Middle frontal gyrus (tissue), 1 donor: ENCODE measurements around the gene PSMB8.
"Not testable (repeated sequence)": the region's sequence is repeated elsewhere in the genome, so short reads cannot be mapped to it uniquely, and the experiment has no call there.

ENCODE experiments used
- DNase-seq: peaks from one replicate; pipeline ENCODE4 v3.0.0-alpha.2; 2015; ENCODE audit warnings: low spot score; ENCODE audit errors: extremely low spot score

Gene PSMB8

DNA sequence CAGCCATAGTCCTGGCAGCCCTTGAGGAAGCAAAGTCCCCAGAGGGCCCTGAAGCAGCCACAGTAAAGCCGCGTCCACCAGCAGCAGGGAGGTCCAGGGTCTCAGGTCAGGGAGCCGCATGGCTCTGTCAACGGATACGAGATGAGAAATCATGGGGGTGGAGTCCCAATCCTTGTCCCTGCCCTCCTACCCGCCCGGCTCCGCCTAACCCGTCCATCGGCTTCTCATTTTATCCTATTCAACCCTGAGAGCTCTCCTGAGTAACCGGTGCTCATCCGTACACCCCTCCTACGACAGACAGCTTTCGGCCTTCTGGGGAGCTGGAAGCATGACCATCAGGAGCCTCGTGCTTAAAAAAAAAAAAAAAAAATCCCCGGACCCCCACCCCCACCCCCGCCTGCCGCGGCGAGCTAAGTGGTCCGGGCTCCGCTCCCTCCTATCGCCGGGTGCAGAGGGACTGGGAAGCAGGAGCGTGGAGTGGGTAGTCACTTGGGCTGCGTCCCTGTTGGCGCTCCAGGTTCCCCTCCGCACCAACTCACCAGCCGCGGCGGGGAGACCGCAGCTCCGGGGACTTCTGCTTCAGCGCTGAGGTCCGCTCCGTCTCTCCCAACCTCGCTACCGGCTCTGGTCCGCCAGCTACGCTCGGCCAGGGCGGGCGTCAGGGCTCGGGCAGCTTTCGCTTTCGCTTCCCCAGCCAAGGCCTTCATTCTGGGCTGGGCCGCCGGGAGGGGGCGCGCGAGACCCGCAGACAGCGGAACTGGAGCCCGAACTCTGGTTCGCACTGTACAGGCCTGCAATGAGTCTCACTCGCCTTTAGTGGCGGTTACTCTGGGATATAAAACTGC lies 5.5 kb downstream of the PSMB8 start, which contains the start of gene TAP2:
TAP2 (minus strand) TSS at position 626 of the 845 bp plus-strand sequence; CDS start at position 120, 506 bp downstream.
- peak; percentile 91 for DNase-seq

DNA sequence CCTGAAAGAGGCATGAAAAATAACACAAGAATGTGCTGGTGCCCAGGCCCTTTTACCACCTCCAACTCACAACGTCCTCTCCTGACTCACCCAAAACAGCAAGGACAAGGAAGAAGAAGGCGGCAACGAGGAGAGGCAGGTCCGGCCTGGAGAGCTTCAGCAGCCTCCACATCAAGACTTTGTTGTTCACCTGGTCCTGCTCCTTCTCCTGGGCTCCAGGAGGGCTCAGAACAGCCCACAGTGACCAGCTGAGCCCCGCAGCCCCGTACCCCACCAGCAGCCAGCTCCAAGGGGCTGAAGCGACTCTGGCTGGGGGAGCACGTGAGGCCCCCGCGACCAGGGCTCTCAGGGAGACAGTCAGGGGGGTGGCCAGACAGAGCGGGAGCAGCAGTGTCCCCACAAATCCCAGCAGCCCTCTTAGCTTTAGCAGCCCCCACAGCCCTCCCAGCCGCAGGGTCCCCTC lies 6.2 kb downstream of the PSMB8 start:
- DNase-seq: no peak

DNA sequence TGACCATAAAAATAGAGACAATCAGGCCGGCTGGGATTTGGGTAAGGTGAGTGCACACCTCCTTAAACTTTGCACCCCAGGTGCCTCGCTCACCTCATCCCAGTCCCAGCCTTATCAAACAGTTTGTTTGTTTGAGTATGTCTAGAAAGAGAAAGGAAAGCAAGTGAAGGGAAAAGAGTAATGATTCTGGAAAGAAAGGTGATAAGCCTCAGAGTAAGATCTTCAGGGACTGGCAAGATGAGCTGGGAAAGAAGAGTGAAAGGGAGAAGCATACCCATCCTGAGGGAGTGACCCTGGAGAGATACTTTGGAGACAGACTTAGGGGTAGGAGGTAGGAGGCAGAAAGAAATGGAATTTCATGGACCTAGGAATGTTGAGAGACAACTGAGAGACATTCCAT lies 7.0 kb downstream of the PSMB8 start:
- no peak for DNase-seq

DNA sequence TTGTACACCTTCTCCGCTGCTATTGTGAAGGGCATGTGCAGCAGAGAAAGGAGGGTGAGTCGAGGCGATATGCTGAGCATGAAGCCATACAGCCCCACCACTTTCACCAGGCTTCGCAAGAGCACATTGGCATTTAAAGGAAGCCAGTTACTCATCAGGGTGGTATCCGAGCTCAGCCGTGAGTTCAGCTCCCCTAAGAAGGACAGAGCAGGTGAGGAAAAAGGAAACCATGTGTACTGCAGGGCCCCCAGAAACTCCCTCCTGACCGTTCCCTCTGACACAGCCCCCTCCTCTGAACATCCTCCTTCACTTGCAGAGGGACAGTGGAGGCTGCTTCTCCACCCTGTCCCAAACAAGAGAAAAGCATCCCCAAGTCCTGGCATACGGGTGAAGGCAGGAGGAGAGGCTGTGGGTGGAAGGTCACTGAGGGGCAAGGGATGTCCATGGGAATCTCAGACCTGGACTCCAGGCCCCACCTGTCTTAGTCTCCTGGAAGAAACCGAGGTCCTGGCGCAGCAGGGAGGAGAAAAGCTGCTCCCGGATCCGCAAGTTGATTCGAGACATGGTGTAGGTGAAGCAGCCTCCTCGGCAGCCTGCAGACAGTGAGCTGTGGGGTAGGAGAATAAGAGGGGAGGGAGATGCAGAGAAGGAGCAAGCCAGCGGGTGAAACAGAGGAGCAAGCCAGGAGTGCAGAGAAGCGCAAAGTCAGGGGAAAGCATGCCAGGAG lies 8.5 kb downstream of the PSMB8 start:
- DNase-seq: no peak

DNA sequence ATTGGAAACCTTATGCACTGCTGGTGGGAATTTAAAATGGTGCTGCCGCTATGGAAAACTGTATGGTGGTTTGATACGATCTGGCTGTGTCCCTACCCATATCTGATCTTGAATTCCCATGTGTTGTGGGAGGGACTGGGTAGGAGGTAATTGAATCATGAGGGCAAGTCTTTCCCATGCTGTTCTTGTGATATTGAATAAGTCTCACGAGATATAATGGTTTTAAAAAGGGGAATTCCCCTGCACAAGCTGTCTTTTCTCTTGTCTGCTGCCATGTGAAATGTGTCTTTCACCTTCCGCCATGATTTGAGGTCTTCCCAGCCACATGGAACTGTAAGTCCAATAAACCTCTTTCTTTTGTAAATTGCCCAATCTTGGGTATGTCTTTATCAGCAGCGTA lies 10.2 kb downstream of the PSMB8 start:
- DNase-seq: no peak

DNA sequence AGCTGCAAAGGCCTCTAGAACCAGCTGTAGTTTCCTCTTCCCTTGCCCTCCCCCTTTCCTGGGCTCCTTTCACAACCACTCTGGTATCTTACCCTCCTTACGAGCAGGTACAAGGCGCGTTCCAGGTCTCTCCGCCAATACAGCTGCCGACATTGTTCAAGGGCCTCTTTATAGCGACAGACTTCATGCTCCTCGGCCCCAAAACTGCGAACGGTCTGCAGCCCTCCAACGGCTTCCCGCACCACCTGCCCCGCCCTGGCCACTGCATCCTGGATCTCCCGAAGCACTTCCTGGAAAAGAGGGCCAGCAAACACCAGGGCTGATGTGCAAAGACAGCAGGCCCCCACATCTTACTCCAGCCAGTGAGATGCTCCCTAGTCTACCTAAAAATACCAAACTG lies 11.3 kb downstream of the PSMB8 start:
- no peak for DNase-seq

DNA sequence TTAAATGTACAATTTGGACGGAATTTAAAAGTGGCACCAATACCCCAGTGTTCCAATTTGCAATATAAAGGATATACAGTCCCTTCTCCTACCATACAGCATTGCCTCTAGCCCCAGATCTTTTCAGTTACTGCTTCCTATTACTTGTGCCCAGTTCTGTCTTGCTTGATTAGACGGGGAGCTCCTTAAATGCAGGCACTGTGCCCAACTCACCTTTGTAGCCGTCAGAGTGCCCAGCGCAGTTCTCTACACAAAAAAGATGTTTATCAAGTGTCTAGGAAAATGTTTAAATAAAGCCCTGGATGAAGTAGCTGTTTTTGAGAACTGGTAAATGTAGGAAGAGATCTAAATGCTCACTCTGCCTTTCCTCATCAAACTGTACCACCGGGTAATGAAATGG lies 12.9 kb downstream of the PSMB8 start:
- no peak for DNase-seq

DNA sequence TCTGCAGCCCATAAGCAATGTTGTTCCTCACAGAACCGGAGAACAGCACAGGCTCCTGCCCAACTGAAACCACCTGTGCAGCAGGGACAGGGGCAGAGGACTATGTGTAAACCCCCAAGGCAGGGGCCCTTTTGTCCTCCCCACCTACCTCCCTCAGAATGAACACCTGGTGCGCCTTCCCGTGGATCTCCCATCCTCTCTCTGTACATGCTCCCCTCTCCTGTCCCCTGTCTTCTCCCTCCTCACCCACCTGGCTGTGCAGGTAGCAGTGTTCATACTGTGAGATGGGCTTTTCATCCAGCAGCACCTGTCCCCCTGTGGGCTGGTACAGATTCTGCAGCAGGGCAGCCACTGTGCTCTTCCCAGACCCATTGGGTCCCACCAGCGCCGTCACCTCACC lies 13.8 kb downstream of the PSMB8 start:
- no peak for DNase-seq

DNA sequence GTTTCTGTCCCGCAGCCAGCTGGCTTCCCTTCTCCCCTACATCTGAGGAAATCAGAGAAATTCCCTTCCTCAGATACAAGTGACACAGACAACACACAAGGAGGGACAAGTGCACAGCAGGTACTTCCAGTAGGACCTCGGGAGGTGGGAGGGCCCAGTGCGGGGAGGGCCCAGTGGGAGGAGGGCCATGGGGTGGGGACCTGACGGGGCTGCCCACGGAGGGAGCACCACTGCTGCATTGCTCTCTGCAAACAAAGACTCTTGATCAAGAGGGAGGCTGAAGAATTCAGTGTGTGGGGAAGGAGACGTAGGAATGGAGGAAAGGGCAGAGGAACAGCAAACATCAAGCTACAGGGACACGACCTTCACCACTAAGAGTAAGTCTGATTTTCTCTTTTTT lies 14.4 kb downstream of the PSMB8 start:
- DNase-seq: no peak

DNA sequence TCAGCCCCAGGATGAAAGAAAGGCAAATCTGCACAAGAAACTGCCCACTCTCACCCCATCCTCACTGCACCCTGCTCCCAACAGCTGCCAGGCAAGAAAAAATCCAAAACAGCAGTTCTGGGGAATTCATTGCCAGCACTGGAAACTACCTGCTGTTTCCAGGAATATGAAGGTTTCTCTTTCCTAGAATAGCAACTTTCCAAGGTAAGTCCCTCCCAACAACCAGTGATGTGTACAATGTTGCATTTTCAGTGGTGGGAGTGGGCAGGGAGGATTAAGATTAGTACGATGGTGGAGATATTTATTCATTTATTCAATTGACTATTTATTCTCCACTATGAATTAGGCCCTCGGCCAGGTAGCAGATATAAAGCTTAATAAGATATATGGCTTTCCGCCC lies 16.8 kb downstream of the PSMB8 start:
- DNase-seq: no peak

DNA sequence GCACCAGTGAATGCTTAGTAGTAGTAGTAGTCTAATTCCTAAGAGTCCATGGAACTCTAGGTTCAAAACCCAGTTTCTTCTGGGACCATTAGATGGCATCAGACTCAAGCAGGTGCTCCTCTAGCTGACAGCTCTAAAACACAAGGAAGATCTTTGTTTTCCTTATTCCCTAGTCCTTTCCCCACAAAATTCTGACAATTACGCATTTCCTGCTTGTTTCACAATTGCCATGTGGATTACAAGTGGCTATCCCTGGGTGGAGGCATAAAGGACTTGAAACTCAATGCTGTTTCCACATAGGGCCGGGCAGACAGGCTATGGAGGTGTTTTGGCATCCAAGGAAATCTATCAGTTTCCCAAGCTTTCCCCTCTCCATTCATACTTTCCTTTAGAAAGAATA lies 17.9 kb downstream of the PSMB8 start:
- no peak for DNase-seq

DNA sequence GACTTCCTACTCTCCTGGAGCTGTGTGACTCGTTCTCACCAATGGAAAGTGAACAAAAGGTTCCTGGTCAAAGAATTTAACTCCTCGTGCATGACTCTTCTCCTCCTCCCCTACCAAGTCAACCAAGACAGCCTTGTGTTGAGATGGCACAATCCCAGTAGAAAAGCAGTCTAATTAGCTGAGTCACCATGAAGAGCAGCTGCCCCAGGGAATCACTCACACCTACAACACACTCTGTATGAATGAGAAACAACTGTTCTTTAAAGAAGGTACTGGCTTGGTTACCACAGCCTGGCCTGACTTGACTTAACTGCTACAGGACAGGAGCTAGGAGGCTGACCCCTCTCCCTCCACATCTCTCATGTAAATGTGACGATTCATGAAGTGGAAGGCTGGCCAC lies 24.1 kb downstream of the PSMB8 start:
- DNase-seq: no peak

DNA sequence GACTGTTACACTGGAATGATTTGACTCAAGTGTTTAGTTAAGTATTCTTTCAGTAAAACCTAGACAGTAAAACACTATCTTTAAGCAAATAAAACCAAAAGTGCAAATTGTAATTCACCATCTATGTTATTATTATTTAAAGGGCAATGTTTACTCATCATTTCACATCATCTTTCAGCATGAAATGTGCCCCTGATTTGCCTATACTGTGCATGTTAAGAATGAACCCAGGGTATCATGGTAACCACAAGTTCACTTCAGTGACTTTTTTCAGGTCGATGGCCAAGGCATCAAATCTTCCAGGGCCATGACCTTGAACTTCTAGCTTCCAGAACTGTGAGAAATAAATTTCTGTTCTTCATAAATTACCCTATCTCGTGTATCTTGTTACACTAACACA lies 25.0 kb downstream of the PSMB8 start:
- no peak for DNase-seq

DNA sequence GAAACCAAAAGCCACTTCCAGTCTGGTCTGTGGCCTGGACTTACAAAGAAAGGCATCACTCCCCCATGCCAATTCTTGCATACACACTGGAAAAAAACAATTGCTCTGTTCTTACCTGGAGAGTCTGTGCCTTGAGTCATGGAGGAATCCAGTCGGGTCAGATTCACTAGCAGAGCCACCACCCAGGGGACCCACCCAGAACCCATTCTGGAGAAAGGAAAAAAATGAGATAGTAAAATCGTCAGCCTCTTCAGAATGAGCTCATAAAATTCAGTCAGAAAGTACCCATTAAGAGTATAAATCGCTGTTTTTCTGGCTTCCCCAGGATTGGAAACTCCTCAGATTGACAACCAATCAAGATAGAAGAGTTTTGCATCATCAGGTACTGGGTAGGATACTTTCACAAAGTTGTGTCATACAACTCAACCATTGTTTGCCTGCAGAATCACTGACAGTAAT lies 27.1 kb downstream of the PSMB8 start, which contains the start of gene HLA-DOB:
HLA-DOB (minus strand) TSS at position 257 of the 459 bp plus-strand sequence; CDS start at position 206, 51 bp downstream.
- DNase-seq: no peak

DNA sequence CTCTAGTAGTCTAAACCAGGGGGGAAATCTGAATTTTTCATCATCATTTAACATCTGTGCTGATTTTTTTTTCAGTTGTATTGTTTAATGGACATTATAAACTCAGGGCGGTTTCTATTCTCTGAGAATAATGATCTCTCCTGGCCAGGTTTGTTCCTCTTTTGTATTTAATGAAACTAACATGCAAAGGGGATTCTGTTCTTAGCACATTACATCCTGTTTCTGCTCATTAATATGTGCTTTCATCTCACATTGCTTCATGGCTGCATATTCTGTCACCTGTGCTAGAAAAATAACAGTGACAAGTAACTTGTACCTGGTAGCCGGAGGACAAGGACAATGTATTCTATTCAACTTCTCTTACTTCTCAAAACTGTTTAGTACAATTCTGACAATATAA lies 27.9 kb downstream of the PSMB8 start:
- DNase-seq: no peak

DNA sequence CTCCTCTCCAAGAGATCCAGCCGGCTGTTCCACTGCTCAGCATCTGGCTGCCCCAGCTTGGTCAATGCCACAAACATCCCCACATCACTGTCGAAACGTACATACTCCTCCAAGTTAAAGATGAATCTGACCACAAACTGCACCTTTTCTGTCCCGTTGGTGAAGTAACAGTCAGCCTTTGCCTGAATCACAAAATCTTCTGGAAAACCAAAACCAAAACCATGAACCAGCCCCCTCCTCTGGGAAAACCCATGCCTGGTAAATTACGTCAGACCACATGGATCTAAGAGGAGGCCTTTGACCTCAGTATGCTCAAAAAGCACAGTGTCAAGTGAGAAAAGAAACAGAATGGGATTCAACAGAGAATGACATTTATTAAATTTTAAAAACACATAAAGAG lies 28.7 kb downstream of the PSMB8 start:
- no peak for DNase-seq

DNA sequence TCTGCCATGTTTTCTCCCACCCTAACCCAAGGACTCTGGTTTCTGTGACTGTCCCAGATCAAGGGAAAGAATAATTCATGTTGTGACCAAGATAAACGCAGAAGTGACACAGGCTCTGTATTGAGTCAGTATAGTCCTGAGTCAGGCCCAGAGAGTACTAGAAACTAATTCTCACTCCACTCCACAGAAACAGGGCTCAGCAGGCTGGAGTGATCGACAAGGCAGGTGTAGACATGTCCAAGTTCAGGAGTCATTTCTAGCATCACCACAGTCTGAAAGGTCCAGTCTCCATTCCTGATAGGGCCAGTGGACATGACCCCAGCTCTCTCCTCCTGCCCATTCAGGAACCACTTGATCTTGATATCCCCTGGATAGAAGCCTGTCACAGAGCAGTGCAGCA lies 29.7 kb downstream of the PSMB8 start:
- no peak for DNase-seq

DNA sequence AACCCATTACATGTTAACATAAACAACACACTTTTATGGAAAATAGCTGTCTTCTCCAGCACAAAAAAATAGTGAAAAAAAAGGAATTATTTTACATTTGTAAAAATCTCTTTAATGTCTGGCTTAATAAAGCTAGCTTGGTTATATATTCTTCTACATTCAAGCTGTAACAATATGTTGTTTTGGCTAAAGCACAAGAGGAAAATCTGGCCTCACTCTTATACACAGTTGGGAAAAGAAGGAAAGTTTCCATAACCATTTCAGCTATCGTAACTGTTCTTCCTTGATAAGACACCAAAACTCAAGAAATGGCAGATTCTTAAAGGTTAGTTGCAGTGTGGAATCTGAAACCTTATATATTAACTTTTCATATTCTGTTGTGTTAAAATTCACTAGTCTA lies 34.7 kb downstream of the PSMB8 start:
- no peak for DNase-seq

DNA sequence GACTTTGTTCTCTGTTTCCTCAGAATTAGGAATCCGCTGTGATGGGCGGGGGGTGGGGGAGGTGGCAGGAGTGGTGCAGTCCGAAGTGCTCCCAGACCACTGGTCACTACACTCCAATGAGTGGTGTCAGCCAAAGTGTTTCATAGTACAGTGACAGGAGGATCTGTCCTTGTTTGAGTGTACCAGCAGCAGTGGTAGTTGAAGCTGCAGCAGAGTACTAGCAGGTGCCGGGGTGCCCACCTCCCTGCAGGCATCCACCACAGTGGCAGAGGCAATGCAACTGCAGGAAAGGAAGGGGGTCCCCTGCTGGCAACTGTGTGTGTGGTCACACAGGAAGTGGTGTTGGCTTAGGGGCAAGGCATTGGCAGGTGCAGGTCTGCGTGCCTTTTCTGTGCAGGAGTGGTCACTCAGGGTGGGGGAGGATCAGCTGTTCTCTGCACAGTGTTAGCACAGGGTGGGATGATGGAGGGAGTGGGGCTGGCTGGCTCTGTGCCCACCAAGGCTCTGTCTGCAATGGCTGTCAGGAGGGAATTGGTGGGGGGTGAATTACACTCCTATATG lies 36.7 kb downstream of the PSMB8 start:
- DNase-seq: no peak

DNA sequence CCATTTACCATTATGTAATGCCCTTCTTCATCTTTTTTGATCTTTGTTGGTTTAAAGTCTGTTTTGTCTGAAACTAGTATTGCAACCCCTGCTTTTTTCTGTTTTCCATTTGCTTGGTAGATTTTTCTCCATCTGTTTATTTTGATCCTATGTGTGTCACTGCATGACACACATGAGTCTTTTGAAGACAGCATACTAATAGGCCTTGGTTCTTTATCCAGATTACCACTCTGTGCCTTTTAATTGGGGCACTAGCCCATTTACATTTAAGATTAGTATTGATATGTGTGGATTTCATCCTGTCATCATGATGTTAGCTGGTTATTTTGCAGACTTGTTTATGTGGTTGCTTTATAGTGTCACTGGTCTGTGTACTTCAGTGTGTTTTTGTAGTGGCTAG lies 38.4 kb downstream of the PSMB8 start:
- not testable (repeated sequence) for DNase-seq

DNA sequence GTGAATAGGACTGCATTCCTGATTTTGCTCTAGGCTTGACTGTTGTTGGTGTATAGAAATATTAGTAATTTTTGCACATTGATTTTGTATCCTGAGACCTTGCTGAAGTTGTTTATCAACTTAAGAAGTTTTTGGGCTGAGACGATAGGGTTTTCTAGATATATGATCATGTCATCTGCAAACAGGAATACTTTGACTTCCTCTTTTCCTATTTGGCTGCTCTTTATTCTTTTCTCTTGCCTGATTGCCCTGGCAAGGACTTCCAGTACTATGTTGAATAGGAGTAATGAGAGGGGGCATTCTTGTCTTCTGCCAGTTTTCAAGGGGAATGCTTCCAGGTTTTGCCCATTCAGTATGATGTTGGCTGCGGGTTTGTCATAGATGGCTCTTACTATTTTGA lies 40.4 kb downstream of the PSMB8 start:
- no peak for DNase-seq

DNA sequence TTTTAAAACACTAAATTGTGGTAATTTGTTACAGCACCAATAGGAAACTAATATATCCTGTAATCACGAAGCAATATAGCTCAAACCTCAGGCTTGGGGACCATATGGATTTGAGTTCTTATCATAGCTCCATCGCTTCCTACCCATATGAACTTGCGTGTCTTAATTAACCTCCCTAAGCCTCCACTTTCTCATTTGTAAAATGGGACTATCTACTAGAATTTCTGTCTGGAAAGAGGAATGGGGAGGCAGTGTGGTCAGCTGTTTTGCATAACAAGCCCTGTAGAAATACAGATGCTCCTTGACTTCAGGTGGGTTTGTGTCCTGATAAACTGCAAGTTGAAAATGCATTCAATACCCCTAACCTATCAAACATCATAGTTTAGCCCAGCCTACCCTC lies 44.1 kb downstream of the PSMB8 start:
- DNase-seq: no peak
